HL-60 (cell line): ENCODE measurements around the gene RERE.
A peak's percentile ranks its signal among the peaks of the same experiment; 100 is the strongest.

Experiments used
- DNase-seq, 2 experiments: peaks; one replicate each; pipeline ENCODE4 v3.0.0-alpha.2; 2010 to 2020; ENCODE audit warnings: low read depth in 1 of 2, low spot score in 1 of 2
- H3K27ac ChIP-seq: fragments of 250-450 bp; sonication (Bioruptor Pico); replicated peaks from 2 replicates; pipeline ENCODE4 v1.5.1; 2020; ENCODE audit warnings: mild to moderate bottlenecking, moderate library complexity
- H3K27me3 ChIP-seq: fragments of 250-450 bp; sonication (Bioruptor Pico); 2 replicates; pipeline ENCODE4 v1.5.1; 2021; ENCODE audit warnings: mild to moderate bottlenecking, moderate library complexity; ENCODE audit not compliant: insufficient read depth, poor library complexity, severe bottlenecking
- H3K4me3 ChIP-seq: replicated peaks from 2 replicates; pipeline ENCODE4 v1.5.1; 2011; ENCODE audit warnings: mild to moderate bottlenecking, control low read depth, low read length; ENCODE audit not compliant: insufficient read depth
- CTCF ChIP-seq: IDR thresholded peaks from one replicate; pipeline ENCODE4 v1.5.1; 2011; ENCODE audit warnings: low read length, control low read depth, inconsistent platforms; ENCODE audit not compliant: insufficient read depth
- GABPA ChIP-seq: IDR thresholded peaks from 2 replicates; pipeline ENCODE4 v1.6.1; 2012; ENCODE audit warnings: low read depth
- POLR2AphosphoS5 ChIP-seq: IDR thresholded peaks from 2 replicates; pipeline ENCODE4 v1.6.1; 2012; ENCODE audit warnings: low read depth
- REST ChIP-seq: IDR thresholded peaks from 2 replicates; pipeline ENCODE4 v1.6.1; 2012; ENCODE audit warnings: low read depth; ENCODE audit not compliant: insufficient replicate concordance
- SPI1 ChIP-seq: IDR thresholded peaks from 2 replicates; pipeline ENCODE4 v1.6.1; 2012; ENCODE audit warnings: low read depth, mild to moderate bottlenecking, borderline replicate concordance

RERE gene

GRCh38 chr1:8425150-8425780, 392.2 kb downstream of the RERE start:
- Histone ChIP-seq H3K27me3 (no peaks in the 10 kb centered on the region), H3K4me3 (no peak overlapping the region), H3K27ac (peak overlapping the region; percentile 79)
- TF ChIP-seq CTCF (no peak), SPI1 (no peak), REST (no peak), POLR2AphosphoS5 (no peak), GABPA (no peak)
- DNase-seq, result no peak

- Histone ChIP-seq H3K4me3 (no peak overlapping the region), H3K27ac (peak overlapping the region; percentile 79)
- DNase-seq, result peak; percentile 72 to 86
These were observed 392.8 kb downstream of the RERE start for GRCh38 chr1:8424539-8425116.

GRCh38 chr1:8423692-8424538, 393.5 kb downstream of the RERE start:
- Histone ChIP-seq H3K27me3 (no peaks in the 10 kb centered on the region), H3K27ac (peak overlapping the region; percentile 85), H3K4me3 (peak overlapping the region; percentile 78)
- peak; percentile 43 for TF ChIP-seq SPI1
- no peak for TF ChIP-seq POLR2AphosphoS5
- TF ChIP-seq REST, result no peak
- DNase-seq, result peak; percentile 40 to 45

More at GRCh38 chr1:8424539-8425116, 392.8 kb downstream of the RERE start:
- no peaks in the 10 kb centered on the region for H3K27me3 ChIP-seq
- TF ChIP-seq GABPA (no peak), REST (no peak), SPI1 (peak; percentile 84), POLR2AphosphoS5 (no peak)
